ENCODE results near the gene MEIS3.

The MEIS3 gene

GRCh38 chr19:47419030-47419783 is at the start of gene MEIS3:
MEIS3 (minus strand) TSS chr19:47419527; CDS start chr19:47419081, 446 bp downstream.
- in situ Hi-C loops (cut with HindIII; ENCODE audit: low pct_ligation_motif_present, low pct_unique_long_range_greater_than_20kb, low sequenced_read_pairs) = no loop called here
- no peak for DNase-seq

DNA sequence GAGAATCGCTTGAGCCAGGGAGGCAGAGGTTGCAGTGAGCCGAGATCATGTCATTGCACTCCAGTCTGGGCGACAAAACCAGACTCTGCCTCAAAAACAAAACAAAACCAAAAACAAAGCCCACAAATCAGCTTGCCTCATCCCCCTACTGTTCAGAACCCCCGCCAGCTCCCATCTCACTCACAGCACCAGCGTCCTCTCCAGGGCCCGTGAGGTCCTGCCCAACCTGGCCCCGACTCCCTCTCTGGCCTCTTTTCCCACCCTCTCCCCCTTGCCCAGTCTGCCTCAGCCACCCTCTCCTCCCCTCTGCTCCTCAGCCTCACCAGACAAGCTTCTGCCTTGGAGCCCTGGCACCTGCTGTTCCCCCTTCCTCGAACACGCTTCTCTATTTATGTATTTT is 48.6 kb upstream of the MEIS3 start:
- in situ Hi-C loops (cut with HindIII; ENCODE audit: low pct_ligation_motif_present, low pct_unique_long_range_greater_than_20kb, low sequenced_read_pairs) = no loop called here
- no peak for DNase-seq

- in situ Hi-C loops (cut with HindIII; ENCODE audit: low pct_ligation_motif_present, low pct_unique_long_range_greater_than_20kb, low sequenced_read_pairs) = no loop called here
- DNase-seq = no peak
These were observed 46.6 kb upstream of the MEIS3 start for GRCh38 chr19:47465957-47466356.

DNA sequence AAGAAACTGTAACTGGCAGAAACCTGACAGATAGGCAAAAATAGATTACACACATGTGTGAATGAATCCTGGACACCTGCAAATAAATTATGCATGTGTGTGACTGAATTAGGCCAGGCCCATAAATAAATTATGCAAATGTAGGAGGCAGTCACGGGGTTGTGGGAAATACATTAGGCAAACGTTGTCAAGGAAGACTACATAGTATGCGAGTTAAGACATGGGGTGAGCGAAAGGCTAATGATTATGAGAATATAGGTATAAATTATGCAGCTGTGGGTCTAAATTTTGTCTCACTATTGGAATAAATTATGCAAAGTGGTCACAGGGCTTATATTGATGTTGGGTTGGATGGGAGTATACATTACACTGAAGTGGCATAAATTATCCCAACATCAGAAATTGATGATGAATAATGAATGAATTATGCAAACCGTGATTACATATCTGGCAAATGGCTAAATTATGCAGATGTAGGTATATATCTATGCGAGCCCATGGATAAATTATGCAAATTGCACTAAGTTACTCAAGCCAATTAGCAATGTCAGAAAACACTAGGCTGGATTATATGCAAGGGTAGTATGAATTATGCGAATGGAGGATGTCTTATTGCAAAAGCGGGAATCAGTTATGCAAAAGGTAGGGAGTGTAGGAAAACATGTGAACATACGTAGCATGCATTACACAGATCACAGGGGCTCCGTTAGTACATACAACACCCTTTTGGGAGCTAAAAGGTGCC is 45.5 kb upstream of the MEIS3 start:
- in situ Hi-C loops (cut with HindIII; ENCODE audit: low pct_ligation_motif_present, low pct_unique_long_range_greater_than_20kb, low sequenced_read_pairs) = no loop called here
- no peak for DNase-seq

DNA sequence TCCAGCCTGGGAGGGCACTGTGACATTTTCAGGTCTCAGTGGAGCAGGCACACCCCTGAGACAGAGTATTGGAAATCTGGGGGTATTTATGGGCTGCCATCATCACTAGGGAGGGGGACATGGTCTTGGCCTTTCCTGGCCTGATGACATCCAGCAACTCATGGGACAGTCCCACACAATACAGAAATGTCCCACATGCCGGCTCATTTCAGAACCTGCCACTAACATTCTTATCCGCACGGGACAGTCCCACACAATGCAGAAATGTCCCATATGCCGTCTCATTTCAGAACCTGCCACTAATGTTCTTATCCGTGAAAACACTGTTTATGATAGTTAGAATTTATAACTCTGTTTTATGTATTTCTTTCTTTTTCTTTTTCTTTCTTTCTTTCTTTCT is 42.5 kb upstream of the MEIS3 start:
- in situ Hi-C loops (cut with HindIII; ENCODE audit: low pct_ligation_motif_present, low pct_unique_long_range_greater_than_20kb, low sequenced_read_pairs) = no loop called here
- no peak for DNase-seq

GRCh38 chr19:47459477-47459876 is 40.1 kb upstream of the MEIS3 start:
- no peak for DNase-seq
- in situ Hi-C loops (cut with HindIII; ENCODE audit: low pct_ligation_motif_present, low pct_unique_long_range_greater_than_20kb, low sequenced_read_pairs) = no loop called here

DNA sequence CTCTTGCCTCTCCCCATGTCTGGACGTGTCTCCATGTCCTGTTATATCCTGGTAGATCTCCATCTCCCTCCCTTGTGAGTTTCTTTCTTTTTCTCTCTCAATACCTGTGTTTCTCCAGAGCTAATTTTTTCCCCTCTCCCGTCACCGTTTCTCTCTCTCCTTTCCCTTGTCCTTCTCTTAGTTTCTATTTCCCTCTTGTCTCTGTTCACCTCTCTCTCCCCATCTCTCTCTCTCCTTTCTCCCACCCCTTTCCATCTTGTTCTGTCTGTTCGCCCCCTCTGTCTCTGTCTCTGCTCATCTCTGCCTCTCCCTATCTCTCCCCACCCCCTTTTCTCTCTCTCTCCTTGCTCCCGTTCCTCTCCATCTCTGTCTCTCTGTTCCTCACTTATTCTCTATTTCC is 39.3 kb upstream of the MEIS3 start:
- no peak for DNase-seq
- in situ Hi-C loops (cut with HindIII; ENCODE audit: low pct_ligation_motif_present, low pct_unique_long_range_greater_than_20kb, low sequenced_read_pairs) = no loop called here

- in situ Hi-C loops (cut with HindIII; ENCODE audit: low pct_ligation_motif_present, low pct_unique_long_range_greater_than_20kb, low sequenced_read_pairs) = no loop called here
- no peak for DNase-seq
These were observed 37.6 kb upstream of the MEIS3 start for GRCh38 chr19:47456721-47457474.

- no peak for DNase-seq
- in situ Hi-C loops (cut with HindIII; ENCODE audit: low pct_ligation_motif_present, low pct_unique_long_range_greater_than_20kb, low sequenced_read_pairs) = no loop called here
These were observed 31.2 kb upstream of the MEIS3 start for GRCh38 chr19:47450478-47450877.

- in situ Hi-C loops (cut with HindIII; ENCODE audit: low pct_ligation_motif_present, low pct_unique_long_range_greater_than_20kb, low sequenced_read_pairs) = no loop called here
- DNase-seq = no peak
These were observed 29.0 kb upstream of the MEIS3 start for GRCh38 chr19:47448360-47448727.

- in situ Hi-C loops (cut with HindIII; ENCODE audit: low pct_ligation_motif_present, low pct_unique_long_range_greater_than_20kb, low sequenced_read_pairs) = no loop called here
- DNase-seq = peak; percentile 5
These were observed 28.4 kb upstream of the MEIS3 start for GRCh38 chr19:47447470-47448359.

DNA sequence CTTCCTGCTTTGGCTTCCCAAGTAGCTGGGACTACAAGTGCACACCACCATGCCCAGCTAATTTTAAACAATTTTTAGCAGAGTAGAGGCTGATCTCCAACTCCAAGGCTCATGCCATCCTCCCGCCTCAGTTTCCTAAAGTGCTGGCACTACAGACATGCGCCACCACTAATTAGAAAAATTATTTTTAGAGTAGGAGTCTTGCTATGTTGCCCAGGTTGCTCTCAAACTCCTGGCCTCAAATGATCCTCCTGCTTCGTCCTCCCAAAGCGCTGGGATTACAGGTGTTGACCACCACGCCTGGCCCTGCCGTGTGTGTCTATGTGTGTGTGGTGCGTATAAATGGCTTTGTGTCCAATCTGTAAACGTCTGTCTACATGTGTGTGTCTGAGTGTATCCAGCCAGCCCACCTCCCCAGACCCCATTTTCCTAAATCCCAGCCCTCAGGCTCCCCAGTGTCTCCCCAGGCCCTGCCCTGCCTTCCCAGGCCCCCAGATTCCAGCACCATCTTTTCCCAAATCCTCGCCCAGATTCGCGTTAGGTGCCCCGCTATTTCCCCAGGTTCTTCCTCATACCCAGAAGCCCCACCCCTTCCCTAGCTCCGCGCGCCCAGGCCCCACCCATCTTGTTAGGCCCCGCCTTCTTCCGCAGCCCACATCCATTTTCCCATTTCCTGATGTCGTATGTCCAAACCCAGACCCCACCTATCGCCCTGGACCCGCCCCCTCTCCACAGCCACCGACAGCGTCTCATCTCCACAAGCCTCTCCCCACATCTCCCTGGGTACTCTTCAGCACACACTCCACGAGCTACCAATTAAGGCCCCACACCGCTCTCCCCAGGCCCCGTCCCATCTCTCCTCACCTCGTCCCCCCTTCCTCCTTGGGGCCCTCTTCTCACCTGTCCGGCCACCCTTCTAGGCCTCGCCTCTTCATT is 27.5 kb upstream of the MEIS3 start:
- DNase-seq = no peak
- in situ Hi-C loops (cut with HindIII; ENCODE audit: low pct_ligation_motif_present, low pct_unique_long_range_greater_than_20kb, low sequenced_read_pairs) = no loop called here

DNA sequence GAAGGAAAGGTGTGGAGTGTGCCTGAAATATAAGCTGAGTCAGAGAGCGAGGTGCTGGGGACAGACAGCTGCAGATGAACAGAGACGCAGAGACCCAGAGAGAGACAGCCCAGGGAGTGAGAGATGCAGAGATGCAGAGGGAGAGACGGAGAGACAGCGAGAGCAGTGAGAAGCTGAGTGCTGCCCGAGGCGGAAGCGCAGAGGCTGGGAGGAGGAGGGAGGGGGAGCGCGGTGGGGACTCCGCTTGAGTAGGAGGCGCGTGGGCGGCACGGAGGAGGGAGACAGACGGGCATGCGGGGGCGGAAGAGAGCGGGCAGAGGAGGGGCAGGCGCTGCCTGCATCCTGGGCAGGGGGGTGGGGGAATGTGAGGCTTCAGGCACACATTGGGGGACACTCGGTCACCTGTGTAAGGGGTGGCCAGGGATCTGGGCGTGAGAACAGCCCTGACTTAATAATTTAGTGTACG is 26.6 kb upstream of the MEIS3 start:
- peak; percentile 36 for DNase-seq
- in situ Hi-C loops (cut with HindIII; ENCODE audit: low pct_ligation_motif_present, low pct_unique_long_range_greater_than_20kb, low sequenced_read_pairs) = no loop called here

DNA sequence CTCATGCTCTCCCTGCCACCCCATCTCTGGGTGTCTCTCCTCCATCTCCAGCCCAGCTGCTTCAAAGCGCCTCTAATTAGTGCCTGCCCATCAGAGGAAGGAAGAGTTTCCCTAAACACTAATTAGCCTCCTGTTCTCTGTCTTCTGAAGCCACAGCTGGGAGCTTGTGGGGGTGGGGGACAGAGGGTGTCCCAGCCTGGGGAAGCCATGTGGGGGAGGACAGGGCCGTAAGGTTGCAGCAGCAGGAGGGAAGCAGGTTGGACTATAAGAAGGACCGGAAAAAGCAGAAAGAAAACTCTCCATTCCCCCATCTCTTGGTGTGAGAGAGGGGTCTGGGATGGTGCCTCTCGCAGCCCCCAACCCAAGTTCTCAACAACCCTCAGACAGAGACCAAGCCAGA is 26.2 kb upstream of the MEIS3 start:
- in situ Hi-C loops (cut with HindIII; ENCODE audit: low pct_ligation_motif_present, low pct_unique_long_range_greater_than_20kb, low sequenced_read_pairs) = no loop called here
- DNase-seq = no peak

- in situ Hi-C loops (cut with HindIII; ENCODE audit: low pct_ligation_motif_present, low pct_unique_long_range_greater_than_20kb, low sequenced_read_pairs) = no loop called here
- DNase-seq = no peak
These were observed 25.1 kb upstream of the MEIS3 start for GRCh38 chr19:47444388-47444821.

- in situ Hi-C loops (cut with HindIII; ENCODE audit: low pct_ligation_motif_present, low pct_unique_long_range_greater_than_20kb, low sequenced_read_pairs) = no loop called here
- DNase-seq = no peak
These were observed 24.0 kb upstream of the MEIS3 start for GRCh38 chr19:47443331-47443730.

DNA sequence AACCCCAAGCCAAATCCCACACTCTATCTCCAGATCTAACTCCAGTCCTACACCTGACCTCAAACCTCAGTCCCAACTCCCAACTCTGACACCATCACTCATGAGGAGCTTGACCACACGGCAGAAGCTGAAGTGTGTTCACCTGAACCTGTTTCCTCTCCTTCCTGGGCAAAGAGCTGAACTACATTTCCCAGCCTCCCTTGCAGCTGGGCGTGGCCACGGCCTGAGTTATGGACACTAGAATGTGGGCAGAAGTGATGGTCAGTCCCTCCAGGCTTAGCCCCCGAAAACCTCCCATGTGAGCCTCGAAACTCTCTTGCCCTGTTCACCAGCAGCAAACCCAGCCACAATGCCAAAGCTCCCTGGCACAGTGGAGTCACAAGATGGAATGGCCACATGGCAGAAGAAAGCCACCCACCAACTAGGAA is 19.5 kb upstream of the MEIS3 start:
- no peak for DNase-seq
- in situ Hi-C loops (cut with HindIII; ENCODE audit: low pct_ligation_motif_present, low pct_unique_long_range_greater_than_20kb, low sequenced_read_pairs) = no loop called here

All from ACHN (cell line).